Activated gamma-delta T cell treated with Interleukin-2 at 50 U/mL for 16 hours (primary cell): ENCODE measurements around the gene UNC79.
"Not testable (repeated sequence)": the region's sequence is repeated elsewhere in the genome, so short reads cannot be mapped to it uniquely, and the experiment has no call there.

ENCODE experiments used
- DNase-seq: peaks from one replicate; pipeline ENCODE4 v3.0.0-alpha.2; 2020

Gene UNC79

GRCh38 chr14:93496856-93497741 lies 66.4 kb downstream of the UNC79 start:
- DNase-seq: no peak

- DNase-seq: no peak
These were observed 79.3 kb downstream of the UNC79 start for GRCh38 chr14:93510056-93510455.

GRCh38 chr14:93511001-93511400 lies 80.3 kb downstream of the UNC79 start:
- no peak for DNase-seq

DNA sequence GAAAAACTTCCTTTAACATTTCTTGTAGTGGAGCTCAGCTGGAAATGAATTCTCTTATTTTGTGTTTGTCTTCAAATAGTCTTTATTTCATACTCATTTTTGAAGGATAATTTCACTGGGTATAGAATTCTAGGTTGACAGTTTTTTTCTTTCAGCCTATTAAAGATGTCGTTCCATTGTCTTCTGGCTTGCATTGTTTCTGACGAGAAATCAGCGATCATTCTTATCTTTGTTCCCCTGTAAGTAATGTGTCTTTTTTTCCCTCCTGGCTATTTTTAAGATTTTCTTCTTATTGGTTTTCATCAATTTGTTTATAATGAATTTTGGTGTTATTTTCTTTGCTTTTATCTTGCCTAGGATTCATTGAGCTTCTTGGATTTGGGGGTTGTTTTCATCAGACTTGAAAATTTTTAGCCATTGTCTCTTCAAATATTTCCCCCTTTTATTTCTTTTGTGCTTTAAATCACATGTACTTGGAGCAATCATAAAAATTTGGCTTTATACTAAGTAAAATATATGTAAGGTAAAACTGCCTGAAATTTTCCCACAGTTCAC lies 89.4 kb downstream of the UNC79 start:
- DNase-seq: no peak

DNA sequence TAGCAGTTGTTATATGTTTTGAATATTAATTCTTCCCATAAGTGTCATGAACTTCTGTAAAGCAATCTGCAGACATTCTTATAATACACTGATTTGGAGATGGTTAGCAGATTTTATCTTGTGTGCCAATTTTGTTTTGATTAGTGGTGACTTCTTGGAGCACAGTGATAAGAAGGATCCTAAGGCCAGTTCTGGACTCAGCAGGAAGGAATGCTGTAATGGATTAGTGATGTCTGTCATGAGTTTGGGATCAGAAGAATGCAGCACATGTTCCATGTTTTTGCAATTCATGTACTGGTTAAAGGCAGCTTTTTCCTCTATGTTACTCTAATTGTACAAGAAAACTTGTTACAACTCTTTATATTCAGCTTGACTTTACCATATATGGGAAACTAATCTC lies 91.5 kb downstream of the UNC79 start:
- DNase-seq: no peak

GRCh38 chr14:93525216-93525615 lies 94.5 kb downstream of the UNC79 start:
- DNase-seq: not testable (repeated sequence)

- no peak for DNase-seq
These were observed 95.1 kb downstream of the UNC79 start for GRCh38 chr14:93525696-93526451.

DNA sequence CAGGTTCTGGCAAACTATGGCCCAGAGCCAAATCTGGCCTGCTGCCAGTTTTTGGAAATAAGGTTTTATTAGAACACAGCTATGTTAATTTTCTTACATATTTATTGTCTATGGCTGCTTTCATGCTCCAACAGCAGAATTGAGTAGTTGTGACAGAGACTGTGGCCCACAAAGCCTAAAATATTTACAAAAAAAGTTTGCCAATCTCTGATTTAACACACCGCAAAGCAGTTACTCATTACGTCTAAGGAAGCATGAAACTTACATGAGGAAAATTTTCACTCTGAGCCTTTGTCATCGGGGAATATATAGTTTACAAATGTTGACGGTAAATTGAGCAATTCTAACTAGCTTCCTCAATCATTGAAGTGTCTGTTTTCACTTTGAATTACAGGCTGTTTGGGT lies 96.5 kb downstream of the UNC79 start:
- no peak for DNase-seq

DNA sequence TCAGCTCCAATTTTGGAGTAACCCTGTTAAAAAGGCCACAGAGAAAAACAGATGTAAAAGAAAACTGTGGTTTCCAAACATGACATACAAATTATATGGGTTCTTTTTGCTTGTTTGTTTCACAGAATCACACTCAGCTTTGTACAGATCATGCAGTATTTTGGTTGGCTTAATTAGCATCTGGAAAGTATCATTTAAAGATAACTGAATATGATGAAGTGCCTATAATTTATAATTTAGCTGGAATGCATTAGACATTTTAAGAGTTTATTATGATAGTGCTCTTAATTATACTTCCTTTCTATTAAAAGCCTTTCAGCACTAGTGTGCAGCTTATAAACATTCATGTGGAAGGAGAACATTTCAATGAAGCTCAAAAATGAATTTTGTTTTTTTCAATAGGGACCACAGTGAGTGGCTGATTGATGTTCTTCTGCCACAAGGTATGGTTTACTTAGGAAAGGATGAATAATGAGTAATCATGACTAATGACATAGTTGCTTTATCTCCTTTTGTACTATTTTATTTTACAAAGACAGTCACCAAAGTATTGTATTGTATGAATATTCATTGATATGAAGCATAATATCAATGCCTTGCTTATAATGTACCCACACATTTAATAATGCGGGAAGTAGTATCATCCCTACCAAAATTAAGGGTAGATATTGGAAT lies 98.3 kb downstream of the UNC79 start:
- no peak for DNase-seq

GRCh38 chr14:93531644-93532043 lies 100.9 kb downstream of the UNC79 start:
- DNase-seq: no peak

DNA sequence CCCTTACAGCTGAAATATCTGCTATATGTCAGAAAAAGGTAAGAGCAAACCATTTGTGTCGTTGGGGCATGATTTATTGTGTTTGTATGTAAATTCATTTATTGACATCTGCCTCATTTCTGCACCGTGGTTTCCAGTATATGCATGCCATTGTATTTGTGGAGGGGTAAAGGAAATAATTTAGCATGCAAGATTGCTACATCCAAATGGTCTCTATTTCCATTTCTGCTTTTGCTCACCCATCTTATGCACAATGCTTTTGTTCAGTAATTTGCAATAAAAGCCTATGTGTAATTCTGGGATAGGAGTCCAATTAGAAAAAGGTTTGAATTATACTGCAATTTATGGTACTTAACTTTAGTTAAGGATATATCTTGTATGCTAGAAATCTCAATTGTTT lies 101.8 kb downstream of the UNC79 start:
- no peak for DNase-seq

DNA sequence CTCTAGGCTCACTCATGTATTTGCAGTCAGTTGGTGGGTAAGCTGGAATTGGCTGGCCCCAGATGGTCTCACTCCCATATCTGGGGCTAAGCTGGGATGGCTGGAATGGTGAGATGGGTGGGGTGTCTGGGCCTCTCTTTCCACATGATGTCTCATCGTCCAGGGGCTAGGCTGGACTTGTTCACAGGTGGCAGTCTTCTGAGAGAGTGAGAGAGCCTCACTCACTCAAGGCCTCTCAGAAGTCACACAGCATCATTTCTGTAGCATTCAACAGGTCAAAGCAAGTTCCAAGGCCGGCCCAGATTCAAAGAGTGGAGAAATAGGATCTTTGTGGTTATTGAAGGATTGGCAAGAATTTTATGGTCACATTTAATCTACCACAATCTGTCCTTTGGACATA lies 102.7 kb downstream of the UNC79 start:
- no peak for DNase-seq

DNA sequence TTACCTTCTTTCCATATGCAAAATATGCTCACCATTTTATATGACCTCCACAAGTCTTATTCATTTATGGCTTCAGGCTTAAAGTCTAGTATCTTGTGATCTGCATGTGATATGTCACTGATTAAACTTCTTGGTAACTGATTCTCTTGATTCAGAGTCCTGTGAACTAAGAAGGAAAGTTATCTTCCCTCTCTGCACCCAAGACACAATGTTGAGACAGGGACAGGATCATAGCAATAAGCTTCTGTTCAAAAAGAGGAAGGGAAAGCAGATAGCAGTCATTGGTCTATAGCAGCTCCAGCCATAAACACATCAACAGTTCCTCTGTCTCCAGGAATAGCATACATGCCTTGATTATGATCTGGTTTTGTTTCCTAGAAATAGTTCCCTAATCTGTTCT lies 103.1 kb downstream of the UNC79 start:
- DNase-seq: no peak

DNA sequence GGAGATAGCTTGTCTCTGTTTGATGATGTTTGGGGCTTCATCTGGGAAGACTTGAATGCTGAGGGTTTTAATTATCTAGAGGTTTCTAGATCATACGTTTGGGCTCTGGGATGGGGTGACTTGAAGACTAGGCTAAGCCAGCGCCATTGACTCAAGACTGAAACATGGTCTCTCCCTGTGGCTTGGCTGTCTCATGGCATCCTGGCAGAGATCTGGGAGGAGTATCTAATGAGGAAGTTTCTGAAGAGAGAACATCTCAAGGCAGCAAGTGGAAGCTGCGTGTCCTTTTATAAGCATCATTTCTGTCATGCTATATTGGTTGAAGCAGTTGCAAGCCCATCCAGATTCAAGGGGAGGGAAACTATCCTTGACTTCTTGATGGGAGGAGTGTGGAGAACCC lies 104.8 kb downstream of the UNC79 start:
- no peak for DNase-seq

- no peak for DNase-seq
These were observed 106.2 kb downstream of the UNC79 start for GRCh38 chr14:93536945-93537344.

DNA sequence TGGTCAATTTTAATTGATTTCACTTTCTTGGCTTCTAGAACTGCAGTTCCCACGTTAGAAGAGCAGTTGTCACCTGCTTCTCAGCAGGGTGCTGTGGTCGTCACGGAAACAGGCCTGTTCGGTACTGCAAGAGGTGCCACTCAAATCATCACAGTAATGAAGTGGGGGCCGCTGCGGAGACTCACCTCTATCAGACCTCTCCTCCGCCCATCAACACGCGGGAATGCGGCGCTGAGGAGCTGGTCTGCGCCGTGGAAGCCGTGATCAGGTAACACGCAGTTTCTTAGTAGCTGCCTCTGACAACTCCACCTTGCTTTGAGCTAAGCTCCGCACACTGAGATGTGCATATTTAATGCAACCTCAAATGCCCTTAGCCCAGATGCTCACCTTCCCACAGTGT lies 107.2 kb downstream of the UNC79 start:
- DNase-seq: no peak

- DNase-seq: no peak
These were observed 107.7 kb downstream of the UNC79 start for GRCh38 chr14:93538413-93538812.

DNA sequence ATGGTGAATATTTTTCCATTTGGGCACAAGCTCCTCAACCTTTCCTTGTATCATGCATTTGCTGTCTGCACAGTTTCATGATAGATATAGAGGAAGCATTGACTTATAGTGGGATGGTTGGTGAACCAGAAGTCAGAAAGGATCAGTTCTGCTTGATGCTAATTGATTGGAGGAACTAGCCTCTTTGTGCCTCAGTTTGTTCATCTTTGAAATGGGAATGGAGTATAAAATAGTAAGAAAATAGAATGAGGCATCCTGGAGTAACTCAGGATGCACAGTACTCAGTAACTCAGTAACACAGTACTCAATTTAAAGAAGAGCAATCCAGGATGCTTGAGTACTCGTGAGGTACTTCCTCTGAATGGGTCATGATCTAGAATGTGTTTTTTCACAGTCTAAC lies 109.5 kb downstream of the UNC79 start:
- no peak for DNase-seq

GRCh38 chr14:93543766-93544165 lies 113.0 kb downstream of the UNC79 start:
- DNase-seq: no peak

DNA sequence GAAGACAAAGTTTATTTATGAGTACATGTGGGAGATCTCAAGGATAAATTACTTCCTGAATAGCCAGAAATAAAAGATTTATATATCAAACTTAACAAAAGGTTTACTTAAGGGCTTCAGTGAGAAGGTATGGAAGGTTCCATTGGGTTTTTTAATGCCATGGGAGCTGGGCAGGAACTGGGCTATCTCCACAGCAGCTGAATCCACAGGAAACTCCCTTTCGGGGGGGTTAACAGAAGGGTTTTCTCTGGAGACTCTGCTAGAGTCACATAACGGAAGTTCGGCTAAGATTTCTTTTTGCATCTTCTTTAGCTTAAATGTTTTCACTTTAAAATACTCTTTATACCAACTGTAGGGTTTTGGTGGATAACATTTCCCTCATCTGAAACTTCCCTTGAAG lies 113.5 kb downstream of the UNC79 start:
- no peak for DNase-seq

DNA sequence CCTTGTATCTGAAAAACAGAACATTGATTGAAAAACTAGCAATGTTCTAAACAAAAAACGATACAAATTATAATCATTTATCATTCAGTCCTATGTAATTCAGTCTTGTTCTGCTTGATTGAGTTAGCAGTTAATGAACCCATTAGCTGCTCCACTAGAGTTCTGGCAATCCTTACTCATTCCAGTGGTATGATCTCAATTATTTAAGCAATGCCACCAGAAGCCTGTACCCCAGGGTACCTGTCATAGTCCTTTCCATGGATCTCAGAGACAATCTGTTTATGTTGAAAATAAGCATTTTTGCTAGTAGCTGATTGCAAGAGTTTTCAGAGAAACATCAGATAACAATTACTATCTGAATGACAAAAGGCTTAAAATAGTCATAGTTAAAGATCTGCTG lies 115.9 kb downstream of the UNC79 start:
- no peak for DNase-seq

DNA sequence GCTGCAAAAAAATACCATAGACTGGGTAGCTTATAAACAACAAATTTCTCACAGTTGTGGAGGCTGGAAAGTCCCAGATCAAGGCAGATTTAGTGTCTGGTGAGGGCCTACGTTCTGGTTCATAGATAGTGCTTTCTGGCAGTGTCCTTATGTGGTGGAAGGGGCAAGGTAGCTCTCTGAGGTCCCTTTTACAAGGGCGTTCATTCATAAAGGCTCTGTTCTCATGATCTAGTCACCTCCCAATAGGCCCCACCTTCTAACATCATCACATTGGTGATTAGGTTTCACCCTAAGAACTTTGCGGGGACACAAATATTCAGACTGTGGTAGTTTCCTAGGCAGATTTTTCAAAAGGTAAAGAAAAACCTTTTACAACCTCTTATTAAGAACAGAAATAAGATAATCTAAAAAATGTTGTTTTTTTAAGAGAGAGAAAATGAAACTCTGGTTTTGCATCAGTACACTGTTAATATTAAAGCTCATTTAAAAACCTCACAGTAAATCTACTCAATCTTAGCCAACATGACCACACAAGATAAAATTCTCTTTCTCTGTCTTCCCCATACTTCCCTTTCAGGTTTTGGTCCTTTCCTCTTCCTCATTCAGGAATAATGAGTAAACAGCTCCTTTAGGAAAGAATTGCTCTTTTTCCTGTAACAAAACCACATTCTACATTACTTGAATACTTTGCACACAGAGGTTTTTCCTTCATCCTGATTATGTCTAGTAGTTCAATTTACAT lies 117.5 kb downstream of the UNC79 start:
- no peak for DNase-seq

DNA sequence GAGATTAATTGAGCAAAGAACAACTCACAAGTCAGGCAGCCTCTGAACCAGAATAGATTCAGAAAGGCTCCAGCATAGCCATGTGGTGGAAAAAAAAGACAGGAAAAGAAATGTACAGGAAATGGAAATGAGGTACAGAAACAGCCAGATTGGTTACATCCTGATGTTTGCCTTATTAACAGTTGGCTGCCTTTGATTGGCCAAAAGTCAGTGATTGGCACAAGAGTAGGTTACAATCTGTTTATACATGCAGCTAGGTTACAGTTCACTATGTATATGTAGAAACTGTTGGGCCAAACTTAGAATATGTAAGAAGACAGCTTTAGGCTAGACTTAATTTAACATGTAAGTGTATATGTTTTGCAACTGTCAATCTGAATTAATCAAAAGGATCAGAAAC lies 118.9 kb downstream of the UNC79 start:
- DNase-seq: no peak
